HL-60 (cell line): Measurements from ENCODE around the gene MYL12A.

Experiments used
- POLR2AphosphoS5 ChIP-seq: IDR thresholded peaks from 2 replicates; pipeline ENCODE4 v1.6.1; 2012; ENCODE audit warnings: low read depth
- TF ChIP-seq, protein P1 (sequence below): IDR thresholded peaks from one replicate; pipeline ENCODE4 v1.5.1; 2011; ENCODE audit warnings: low read length, control low read depth, inconsistent platforms; ENCODE audit not compliant: insufficient read depth

DNA sequence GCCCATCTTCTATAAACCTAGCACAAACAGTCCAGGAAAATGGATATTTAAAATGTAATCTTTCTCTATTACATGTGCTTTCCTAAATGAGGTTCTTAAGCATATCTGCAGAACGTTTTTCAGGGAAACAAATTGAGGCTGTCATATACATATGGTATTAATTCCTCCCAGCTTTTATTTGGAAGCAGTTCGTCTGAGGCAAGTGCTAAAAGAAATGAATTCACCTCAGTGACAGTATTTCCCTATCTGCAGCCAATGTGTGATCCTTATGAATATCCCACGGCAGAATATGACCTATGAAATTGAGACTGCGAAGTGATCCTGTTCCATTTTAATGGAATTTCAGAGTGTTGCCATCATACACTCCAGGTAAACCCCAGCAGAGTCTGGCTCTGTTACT is 34.9 kb upstream of the MYL12A start:
- TF ChIP-seq, protein P1, sequence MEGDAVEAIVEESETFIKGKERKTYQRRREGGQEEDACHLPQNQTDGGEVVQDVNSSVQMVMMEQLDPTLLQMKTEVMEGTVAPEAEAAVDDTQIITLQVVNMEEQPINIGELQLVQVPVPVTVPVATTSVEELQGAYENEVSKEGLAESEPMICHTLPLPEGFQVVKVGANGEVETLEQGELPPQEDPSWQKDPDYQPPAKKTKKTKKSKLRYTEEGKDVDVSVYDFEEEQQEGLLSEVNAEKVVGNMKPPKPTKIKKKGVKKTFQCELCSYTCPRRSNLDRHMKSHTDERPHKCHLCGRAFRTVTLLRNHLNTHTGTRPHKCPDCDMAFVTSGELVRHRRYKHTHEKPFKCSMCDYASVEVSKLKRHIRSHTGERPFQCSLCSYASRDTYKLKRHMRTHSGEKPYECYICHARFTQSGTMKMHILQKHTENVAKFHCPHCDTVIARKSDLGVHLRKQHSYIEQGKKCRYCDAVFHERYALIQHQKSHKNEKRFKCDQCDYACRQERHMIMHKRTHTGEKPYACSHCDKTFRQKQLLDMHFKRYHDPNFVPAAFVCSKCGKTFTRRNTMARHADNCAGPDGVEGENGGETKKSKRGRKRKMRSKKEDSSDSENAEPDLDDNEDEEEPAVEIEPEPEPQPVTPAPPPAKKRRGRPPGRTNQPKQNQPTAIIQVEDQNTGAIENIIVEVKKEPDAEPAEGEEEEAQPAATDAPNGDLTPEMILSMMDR, result no peak
- no peak for TF ChIP-seq POLR2AphosphoS5
